CD14-positive monocyte (primary cell): ENCODE results near the gene NKAIN2. TPM values are rescaled to one million over a fixed set of nuclear protein-coding genes. Genes with fewer than 3 reads are reported as not detected.
A peak's percentile ranks its signal among the peaks of the same experiment; 100 is the strongest.

Experiments
- DNase-seq, 3 donors: peaks; one replicate each; pipeline ENCODE4 v3.0.0-alpha.2; 2011 to 2022
- H2AFZ ChIP-seq: 2 replicates; pipeline ENCODE4 v1.6.0; 2012; ENCODE audit warnings: mild to moderate bottlenecking, low read depth, low read length, inconsistent platforms; ENCODE audit not compliant: insufficient read depth, poor library complexity, severe bottlenecking
- H3K27ac ChIP-seq, 2 donors: 1 replicate in 1 of 2; 2 replicates in 1 of 2; pipeline ENCODE4 v1.5.1; 2012 to 2013; ENCODE audit warnings: low read length in 2 of 2, control low read depth in 1 of 2, inconsistent platforms in 1 of 2, low read depth in 1 of 2, mild to moderate bottlenecking in 1 of 2
- H3K27me3 ChIP-seq, 2 donors: one replicate each; pipeline versions ENCODE4 v1.6.0 to v1.6.1; 2011 to 2013; ENCODE audit warnings: low read length in 2 of 2; ENCODE audit not compliant: control insufficient read depth in 2 of 2, insufficient read depth in 2 of 2
- H3K36me3 ChIP-seq, 2 donors: replicated peaks in 1 of 2; 1 replicate in 1 of 2; 2 replicates in 1 of 2; pipeline versions ENCODE4 v1.5.1 to v1.6.1; 2012 to 2013; ENCODE audit warnings: low read length in 2 of 2, control low read depth in 1 of 2, inconsistent platforms in 1 of 2, mild to moderate bottlenecking in 1 of 2; ENCODE audit not compliant: insufficient read depth in 2 of 2, control insufficient read depth in 1 of 2
- H3K4me1 ChIP-seq, 2 donors: 1 replicate in 1 of 2; 2 replicates in 1 of 2; pipeline versions ENCODE4 v1.5.1 to v1.6.1; 2012 to 2013; ENCODE audit warnings: low read length in 2 of 2, control low read depth in 1 of 2, inconsistent platforms in 1 of 2, mild to moderate bottlenecking in 1 of 2, moderate library complexity in 1 of 2; ENCODE audit not compliant: insufficient read depth in 2 of 2, control insufficient read depth in 1 of 2
- H3K4me2 ChIP-seq: replicated peaks from 2 replicates; pipeline ENCODE3; 2012; ENCODE audit warnings: low read length, moderate library complexity, mild to moderate bottlenecking; ENCODE audit not compliant: poor library complexity, severe bottlenecking; ENCODE audit errors: extremely low read depth
- H3K4me3 ChIP-seq, 3 experiments: fragments of 200-600 bp in 1 of 3; sonication (generic) in 1 of 3; replicated peaks in 1 of 3; 1 replicate in 2 of 3; 2 replicates in 1 of 3; pipeline ENCODE4 v1.5.1; 2011 to 2013; ENCODE audit warnings: low read length in 3 of 3, mild to moderate bottlenecking in 3 of 3, control low read depth in 2 of 3, low read depth in 2 of 3, inconsistent platforms in 1 of 3, moderate library complexity in 1 of 3
- H3K79me2 ChIP-seq: 2 replicates; pipeline ENCODE4 v1.6.0; 2012; ENCODE audit warnings: mild to moderate bottlenecking, control low read depth, inconsistent platforms, low read length, moderate library complexity; ENCODE audit not compliant: insufficient read depth
- H3K9ac ChIP-seq: 2 replicates; pipeline ENCODE4 v1.6.0; 2017; ENCODE audit warnings: low read length, mild to moderate bottlenecking; ENCODE audit not compliant: insufficient read depth, poor library complexity, severe bottlenecking
- H3K9me3 ChIP-seq, 2 donors: replicated peaks in 1 of 2; 1 replicate in 1 of 2; 2 replicates in 1 of 2; pipeline versions ENCODE4 v1.5.1 to v1.6.1; 2012 to 2013; ENCODE audit warnings: low read length in 2 of 2, control low read depth in 1 of 2; ENCODE audit not compliant: control insufficient read depth in 1 of 2, insufficient read depth in 1 of 2
- H4K20me1 ChIP-seq: 2 replicates; pipeline ENCODE4 v1.6.0; 2012; ENCODE audit warnings: mild to moderate bottlenecking, low read length, control low read depth, moderate library complexity; ENCODE audit not compliant: insufficient read depth
- H3K27ac Mint-ChIP-seq, 7 donors: one replicate each; pipeline ENCODE4 v1.8.0; 2020; ENCODE audit warnings: mild to moderate bottlenecking in 7 of 7, mixed read lengths in 7 of 7, moderate library complexity in 6 of 7, inconsistent platforms in 2 of 7
- H3K27me3 Mint-ChIP-seq, 3 donors: one replicate each; pipeline ENCODE4 v1.8.0; 2021 to 2022; ENCODE audit warnings: low read depth in 3 of 3, mild to moderate bottlenecking in 3 of 3, mixed read lengths in 3 of 3, moderate library complexity in 3 of 3, inconsistent platforms in 1 of 3
- H3K36me3 Mint-ChIP-seq, 2 donors: one replicate each; pipeline ENCODE4 v1.8.0; 2020; ENCODE audit warnings: mixed read lengths in 2 of 2, inconsistent platforms in 1 of 2, mild to moderate bottlenecking in 1 of 2
- H3K4me1 Mint-ChIP-seq: one replicate; pipeline ENCODE4 v1.8.0; 2020; ENCODE audit warnings: mild to moderate bottlenecking, mixed read lengths
- H3K4me3 Mint-ChIP-seq, 2 donors: one replicate each; pipeline ENCODE4 v1.8.0; 2020; ENCODE audit warnings: mild to moderate bottlenecking in 2 of 2, mixed read lengths in 2 of 2, moderate library complexity in 1 of 2
- H3K9me3 Mint-ChIP-seq, 7 donors: one replicate each; pipeline ENCODE4 v1.8.0; 2020 to 2022; ENCODE audit warnings: mixed read lengths in 7 of 7, mild to moderate bottlenecking in 6 of 7, moderate library complexity in 6 of 7, inconsistent platforms in 2 of 7
- CTCF ChIP-seq: fragments of 200-600 bp; IDR thresholded peaks from one replicate; pipeline ENCODE4 v1.8.0; 2022; ENCODE audit warnings: antibody characterized with exemption, mild to moderate bottlenecking
- WGBS: methylation state at CpG from one replicate; pipeline ENCODE4 v1.1.5; 2013; ENCODE audit warnings: missing lambda C conversion rate; ENCODE audit not compliant: insufficient coverage; 5-methylcytosine and 5-hydroxymethylcytosine counted together
- intact Hi-C, 2 donors: fragments of 100-400 bp; cut with micrococcal nuclease; formaldehyde crosslinking; loops; one replicate each; pipeline versions ENCODE4 v1.15.0 to v1.15.1; 2023
- polyA plus RNA-seq, 3 donors: library from polyadenylated mRNA; depleted of rRNA in 1 of 3; unstranded in 2 of 3; stranded (reverse) in 1 of 3; fragments of 300-500 nt in 2 of 3; fragments of >200 nt in 1 of 3; fragmentation: Illumina TruSeq in 2 of 3; gene quantifications; 1 replicate in 2 of 3; 2 replicates in 1 of 3; pipeline ENCODE4 v1.2.3, GENCODE V29; 2012 to 2021

NKAIN2 gene
- polyA plus RNA-seq, 3 donors: not detected

- no peaks in the 10 kb centered on the region for H3K36me3 ChIP-seq
- peak overlapping the region; percentile 90 for H3K4me2 ChIP-seq
- no peaks in the 10 kb centered on the region for H4K20me1 ChIP-seq
- peaks cover 10 to 14% of the 10 kb centered on the region in 2 donors for H3K4me1 ChIP-seq
- no peak overlapping the region for H2AFZ ChIP-seq
- peaks cover 29 to 41% (median 39%) of the 10 kb centered on the region in 3 donors for H3K27me3 Mint-ChIP-seq
- TF ChIP-seq CTCF: no peak
- peak overlapping the region in 1 of 3 experiments; percentile 57 for H3K4me3 ChIP-seq
- peaks cover 0 to 4% (median 0%) of the 10 kb centered on the region in 7 donors for H3K9me3 Mint-ChIP-seq
- H3K9me3 ChIP-seq: peaks cover 0 to 6% of the 10 kb centered on the region in 2 donors
- under 1% methylated on average over 19 of the region's 25 CpGs for WGBS
- H3K27me3 ChIP-seq: peaks cover 40 to 43% of the 10 kb centered on the region in 2 donors
- H3K4me1 Mint-ChIP-seq: peaks cover 13% of the 10 kb centered on the region
- H3K79me2 ChIP-seq: no peaks in the 10 kb centered on the region
- no peaks in the 10 kb centered on the region for H3K36me3 Mint-ChIP-seq
- DNase-seq: no peak
- no peak overlapping the region for H3K9ac ChIP-seq
- intact Hi-C loops: loop anchor here (5.0 to 10.0 kb wide), 2 partner anchors 1048 to 1051 kb away; no protein-coding TSS in a partner anchor
- H3K27ac ChIP-seq: no peak overlapping the region
- peak overlapping the region; percentile 61 to 87 for H3K4me3 Mint-ChIP-seq
- H3K27ac Mint-ChIP-seq: no peak overlapping the region
Observed at GRCh38 chr6:123804014-123804786, 535 bp downstream of the NKAIN2 start.

DNA sequence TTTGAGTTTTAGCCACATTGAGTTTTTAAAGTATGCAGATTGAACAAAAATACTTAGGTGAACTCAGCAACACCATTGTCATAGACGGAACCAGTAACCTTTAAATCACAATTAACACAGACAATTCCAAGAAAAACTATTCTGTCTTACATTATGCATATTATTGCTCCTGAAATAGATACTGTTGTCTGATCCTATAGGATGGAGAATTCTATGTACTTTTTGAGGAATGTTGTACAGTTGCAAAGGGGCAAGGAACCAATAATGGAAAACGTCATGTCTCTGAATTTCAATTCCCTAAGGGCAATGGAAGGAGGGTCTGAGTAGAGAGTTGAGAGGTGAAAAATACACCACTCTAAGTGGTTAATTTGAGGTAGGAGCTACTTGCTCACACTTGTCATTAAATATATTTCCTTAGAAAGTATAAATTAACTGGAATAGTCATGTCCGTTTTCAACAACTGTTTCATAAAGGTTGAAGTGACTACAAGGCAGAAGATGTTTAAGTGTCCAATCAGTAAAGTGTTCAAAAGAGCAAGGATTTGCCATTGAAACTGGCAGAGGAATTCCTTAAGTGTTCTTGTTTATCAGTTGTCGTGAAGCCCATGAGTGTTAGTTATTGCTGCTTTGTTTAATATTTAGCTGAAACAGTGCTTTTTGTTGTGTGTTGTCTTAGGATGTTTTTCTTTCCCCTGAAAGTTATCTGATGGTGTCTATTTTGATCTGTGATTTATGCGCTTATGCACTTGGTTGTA, 1.3 kb downstream of the NKAIN2 start:
- WGBS: 0% methylated on average over 2 of the region's 5 CpGs
- H3K79me2 ChIP-seq: no peaks in the 10 kb centered on the region
- peak overlapping the region in 1 of 2 donors; percentile 87 for H3K4me3 Mint-ChIP-seq
- H3K27me3 ChIP-seq: peaks cover 40 to 43% of the 10 kb centered on the region in 2 donors
- peaks cover 10 to 14% of the 10 kb centered on the region in 2 donors for H3K4me1 ChIP-seq
- H3K4me3 ChIP-seq: no peak overlapping the region
- no peaks in the 10 kb centered on the region for H4K20me1 ChIP-seq
- H3K9me3 Mint-ChIP-seq: peaks cover 0 to 4% (median 0%) of the 10 kb centered on the region in 7 donors
- H3K27ac ChIP-seq: no peak overlapping the region
- H3K27me3 Mint-ChIP-seq: peaks cover 29 to 41% (median 39%) of the 10 kb centered on the region in 3 donors
- H3K27ac Mint-ChIP-seq: no peak overlapping the region
- peaks cover 0 to 6% of the 10 kb centered on the region in 2 donors for H3K9me3 ChIP-seq
- no peaks in the 10 kb centered on the region for H3K36me3 Mint-ChIP-seq
- H3K4me1 Mint-ChIP-seq: peaks cover 13% of the 10 kb centered on the region
- no peaks in the 10 kb centered on the region for H3K36me3 ChIP-seq
- TF ChIP-seq CTCF: no peak
- no peak overlapping the region for H3K4me2 ChIP-seq
- intact Hi-C loops: loop anchor here (5.0 to 10.0 kb wide), 2 partner anchors 1047 to 1050 kb away; no protein-coding TSS in a partner anchor
- no peak for DNase-seq
- H2AFZ ChIP-seq: no peak overlapping the region
- no peak overlapping the region for H3K9ac ChIP-seq
